ENCODE measurements around the gene RNASEH2C.

Gene RNASEH2C

DNA sequence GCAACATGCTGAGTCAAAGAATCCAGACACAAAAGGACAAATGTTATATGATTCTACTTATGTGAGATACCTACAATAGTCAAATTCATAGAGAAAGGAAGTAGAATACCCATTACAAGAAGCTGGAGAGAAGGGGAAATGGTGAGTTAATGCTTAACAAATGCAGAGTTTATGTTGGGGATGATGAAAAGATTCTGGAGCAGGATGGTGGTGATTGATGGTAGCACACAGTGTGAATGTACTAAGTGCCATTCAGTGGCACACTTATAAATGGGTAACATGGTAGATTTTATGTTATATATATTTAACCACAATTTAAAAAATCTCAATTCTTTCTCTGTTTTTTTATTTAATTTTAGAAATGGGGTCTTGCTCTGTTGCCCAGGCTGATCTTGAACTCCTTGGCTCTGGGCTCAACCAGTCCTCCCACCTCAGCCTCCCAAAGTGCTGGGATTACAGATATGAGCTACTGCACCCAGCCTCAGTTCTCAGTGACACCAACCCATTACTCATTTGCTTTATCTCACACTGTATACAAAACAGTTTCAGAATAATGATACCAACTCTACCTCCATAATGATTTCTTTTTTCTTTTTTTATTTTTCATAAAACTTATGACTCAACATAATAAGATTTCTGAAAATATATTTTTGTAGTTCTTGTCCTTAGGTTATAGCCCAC is 48.3 kb downstream of the RNASEH2C start:
- no peaks in the 10 kb centered on the region for H3K27me3 ChIP-seq (ENCODE audit: low read depth, low read length)
- H3K4me2 ChIP-seq (ENCODE audit: low read length): no peak overlapping the region
- H2AFZ ChIP-seq (ENCODE audit: low read depth, low read length): no peak overlapping the region
- H3K79me2 ChIP-seq (ENCODE audit: low read length): no peaks in the 10 kb centered on the region
- no peak overlapping the region for H3K4me3 ChIP-seq (ENCODE audit: low read length)
- peaks cover 8% of the 10 kb centered on the region for H3K4me1 ChIP-seq (ENCODE audit: low read length)
- TF ChIP-seq CTCF (IDR thresholded peaks at IDR 0.05; ENCODE audit: low read depth, low read length) (no peak), EZH2phosphoT487 (IDR thresholded peaks at IDR 0.05; ENCODE audit: low read depth) (no peak)
- H3K9me3 ChIP-seq (ENCODE audit: insufficient read depth, low read length): no peaks in the 10 kb centered on the region
- H3K27ac ChIP-seq (ENCODE audit: low read length): no peak overlapping the region
- H3K9ac ChIP-seq (ENCODE audit: low read length): no peak overlapping the region
- H3K36me3 ChIP-seq (replicated peaks; ENCODE audit: low read depth, low read length): no peaks in the 10 kb centered on the region
- H4K20me1 ChIP-seq (ENCODE audit: insufficient read depth, low read length): no peaks in the 10 kb centered on the region
